ENCODE measurements around the gene PYDC1.
"Not testable (repeated sequence)": the region's sequence is repeated elsewhere in the genome, so short reads cannot be mapped to it uniquely, and the experiment has no call there.

PYDC1 gene

DNA sequence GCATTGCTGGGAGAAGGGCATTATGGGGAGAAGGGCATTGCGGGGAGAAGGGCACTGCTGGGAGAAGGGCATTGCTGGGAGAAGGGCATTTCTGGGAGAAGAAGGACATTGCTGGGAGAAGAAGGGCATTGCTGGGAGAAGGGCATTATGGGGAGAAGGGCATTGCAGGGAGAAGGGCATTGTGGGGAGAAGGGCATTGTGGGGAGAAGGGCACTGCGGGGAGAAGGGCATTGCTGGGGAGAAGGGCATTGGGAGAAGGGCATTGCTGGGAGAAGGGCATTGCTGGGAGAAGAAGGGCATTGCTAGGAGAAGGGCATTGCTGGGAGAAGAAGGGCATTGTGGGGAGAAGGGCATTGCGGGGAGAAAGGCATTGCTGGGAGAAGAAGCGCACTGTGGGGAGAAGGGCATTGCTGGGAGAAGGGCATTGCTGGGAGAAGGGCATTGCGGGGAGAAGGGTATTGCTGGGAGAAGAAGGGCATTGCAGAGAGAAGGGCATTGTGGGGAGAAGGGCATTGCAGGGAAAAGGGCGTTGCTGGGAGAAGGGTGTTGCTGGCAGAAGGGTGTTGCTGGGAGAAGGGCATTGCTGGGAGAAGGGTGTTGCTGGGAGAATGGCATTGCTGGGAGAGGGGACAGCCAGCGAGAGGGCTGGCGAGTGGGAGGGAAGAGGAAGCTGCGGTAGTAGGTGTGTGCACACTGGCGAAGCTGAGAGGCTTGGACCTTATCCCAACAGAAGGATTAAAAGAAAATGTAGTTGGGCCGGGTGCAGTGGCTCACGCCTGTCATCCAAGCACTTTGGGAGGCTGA is 4.6 kb upstream of the PYDC1 start:
- no peak for DNase-seq (ENCODE audit: low read depth)

DNA sequence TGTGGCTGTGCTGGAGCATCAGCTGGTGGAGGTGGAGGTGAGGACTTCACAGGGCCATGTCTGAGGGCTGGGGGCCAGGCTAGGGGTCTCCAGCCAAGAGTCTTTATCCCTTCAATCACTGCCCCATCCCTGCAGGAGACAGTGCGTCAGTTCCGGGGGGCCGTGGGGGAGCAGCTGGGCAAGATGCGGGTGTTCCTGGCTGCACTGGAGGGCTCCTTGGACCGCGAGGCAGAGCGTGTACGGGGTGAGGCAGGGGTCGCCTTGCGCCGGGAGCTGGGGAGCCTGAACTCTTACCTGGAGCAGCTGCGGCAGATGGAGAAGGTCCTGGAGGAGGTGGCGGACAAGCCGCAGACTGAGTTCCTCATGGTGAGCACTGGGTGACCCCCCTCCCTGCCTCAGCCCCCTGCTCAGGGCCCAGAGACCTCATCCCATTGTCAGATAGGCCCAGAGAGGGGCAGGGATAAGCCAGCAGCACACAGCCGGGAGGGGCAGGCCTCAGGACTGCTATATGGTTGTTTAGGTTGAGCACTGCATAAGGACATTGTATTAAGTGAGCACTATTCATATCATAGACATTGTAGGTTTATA is 2.3 kb upstream of the PYDC1 start:
- no peak for DNase-seq (ENCODE audit: low read depth)

GRCh38 chr16:31217136-31217530 is 198 bp upstream of the PYDC1 start:
- no peak for DNase-seq (ENCODE audit: low read depth)

GRCh38 chr16:31215287-31216162 is 1.4 kb downstream of the PYDC1 start:
- no peak for DNase-seq (ENCODE audit: low read depth)

- DNase-seq (ENCODE audit: low read depth), result no peak
These were observed 2.1 kb downstream of the PYDC1 start for GRCh38 chr16:31214708-31215286.

DNA sequence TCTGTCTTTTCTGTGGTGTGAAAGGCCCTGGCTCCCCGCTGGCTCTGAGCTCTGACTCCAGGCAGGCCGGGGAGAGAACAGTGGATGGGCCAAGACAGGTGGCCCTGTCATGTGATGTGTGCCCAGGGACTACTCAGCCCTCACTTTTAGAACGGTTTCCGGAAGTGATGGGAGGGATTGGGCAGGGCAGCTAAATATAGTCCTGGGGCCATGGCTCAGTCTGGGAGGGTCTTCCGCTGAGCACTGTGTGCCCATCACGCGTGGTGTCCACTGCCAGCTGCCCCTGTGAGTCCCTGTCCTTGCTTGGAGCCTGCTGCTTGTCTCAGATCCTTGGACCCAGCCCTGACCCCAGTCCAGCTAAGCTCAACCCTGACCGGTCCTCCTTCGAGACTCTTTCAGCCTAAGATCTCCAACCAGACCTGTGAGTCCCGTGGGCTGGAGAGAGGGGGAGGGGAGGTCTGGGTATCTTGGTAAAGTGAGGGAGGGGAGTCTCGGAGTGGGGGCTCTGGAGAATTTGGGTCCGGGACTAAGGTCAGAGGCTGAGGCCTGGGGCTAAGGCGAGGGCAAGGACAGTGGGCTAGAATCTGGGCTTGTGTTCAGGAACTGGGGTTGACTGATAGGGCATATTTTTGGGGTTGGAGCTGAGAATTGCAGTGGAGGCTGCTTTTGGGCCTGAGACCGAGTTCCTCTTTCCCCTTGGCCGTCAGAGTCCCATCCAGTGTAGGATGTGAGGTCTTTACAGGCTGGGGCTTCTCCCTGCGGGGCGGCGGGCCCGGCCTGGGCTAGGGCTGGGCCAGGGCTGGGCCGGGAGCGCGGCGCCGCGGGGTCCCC is 2.8 kb downstream of the PYDC1 start, which contains the start of gene TRIM72:
Gene TRIM72 (plus strand): TSS at position 243 of the 831 bp plus-strand sequence. CDS start 620 bp downstream, outside the sequence.
- no peak for DNase-seq (ENCODE audit: low read depth)

GRCh38 chr16:31213342-31213741 is 3.6 kb downstream of the PYDC1 start:
- DNase-seq (ENCODE audit: low read depth), result no peak

GRCh38 chr16:31206776-31207175 is 10.2 kb downstream of the PYDC1 start:
- no peak for DNase-seq (ENCODE audit: low read depth)

DNA sequence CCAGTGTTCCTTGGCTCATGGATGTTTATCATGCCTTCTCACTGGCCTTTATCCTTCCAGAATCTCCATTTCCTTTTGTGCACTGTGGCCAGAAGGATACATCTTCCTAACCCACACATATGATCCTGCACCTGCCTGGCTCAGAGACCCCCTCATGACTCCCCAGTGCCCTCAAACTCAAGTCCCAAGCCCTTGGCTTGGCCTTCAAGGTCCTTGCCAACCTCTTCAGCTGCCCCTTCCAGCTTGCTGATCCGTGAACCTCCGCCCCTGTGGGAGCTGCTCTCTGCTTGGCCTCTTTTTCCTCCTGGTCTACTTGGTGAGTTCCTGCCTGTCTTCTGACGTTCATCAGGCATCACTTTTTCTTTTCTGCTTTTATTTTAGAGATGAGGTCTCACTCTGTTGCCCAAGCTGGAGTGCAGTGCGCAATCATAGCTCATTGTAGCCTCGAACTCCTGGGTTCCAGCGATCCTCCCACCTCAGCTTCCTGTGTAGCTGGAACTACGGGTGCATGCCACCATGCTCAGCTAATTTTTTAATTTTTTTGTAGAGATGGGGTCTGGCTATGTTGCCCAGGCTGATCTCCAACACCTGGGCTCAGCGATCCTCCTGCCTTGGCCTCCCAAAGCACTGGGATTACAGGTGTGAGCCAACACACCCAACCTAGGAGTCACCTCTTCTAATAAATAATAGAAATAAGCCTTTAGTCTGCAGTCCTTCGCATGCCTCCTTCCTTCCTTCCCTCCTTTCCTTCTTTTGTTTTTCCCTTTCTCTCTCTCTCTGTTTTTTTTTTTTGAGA is 11.9 kb downstream of the PYDC1 start:
- no peak for DNase-seq (ENCODE audit: low read depth)

- DNase-seq (ENCODE audit: low read depth), result no peak
These were observed 14.2 kb downstream of the PYDC1 start, which contains the start of gene PYCARD for GRCh38 chr16:31202414-31203375. Gene PYCARD, minus strand, starts transcription at chr16:31202760. Its CDS starts 70 bp downstream, at chr16:31202690.

DNA sequence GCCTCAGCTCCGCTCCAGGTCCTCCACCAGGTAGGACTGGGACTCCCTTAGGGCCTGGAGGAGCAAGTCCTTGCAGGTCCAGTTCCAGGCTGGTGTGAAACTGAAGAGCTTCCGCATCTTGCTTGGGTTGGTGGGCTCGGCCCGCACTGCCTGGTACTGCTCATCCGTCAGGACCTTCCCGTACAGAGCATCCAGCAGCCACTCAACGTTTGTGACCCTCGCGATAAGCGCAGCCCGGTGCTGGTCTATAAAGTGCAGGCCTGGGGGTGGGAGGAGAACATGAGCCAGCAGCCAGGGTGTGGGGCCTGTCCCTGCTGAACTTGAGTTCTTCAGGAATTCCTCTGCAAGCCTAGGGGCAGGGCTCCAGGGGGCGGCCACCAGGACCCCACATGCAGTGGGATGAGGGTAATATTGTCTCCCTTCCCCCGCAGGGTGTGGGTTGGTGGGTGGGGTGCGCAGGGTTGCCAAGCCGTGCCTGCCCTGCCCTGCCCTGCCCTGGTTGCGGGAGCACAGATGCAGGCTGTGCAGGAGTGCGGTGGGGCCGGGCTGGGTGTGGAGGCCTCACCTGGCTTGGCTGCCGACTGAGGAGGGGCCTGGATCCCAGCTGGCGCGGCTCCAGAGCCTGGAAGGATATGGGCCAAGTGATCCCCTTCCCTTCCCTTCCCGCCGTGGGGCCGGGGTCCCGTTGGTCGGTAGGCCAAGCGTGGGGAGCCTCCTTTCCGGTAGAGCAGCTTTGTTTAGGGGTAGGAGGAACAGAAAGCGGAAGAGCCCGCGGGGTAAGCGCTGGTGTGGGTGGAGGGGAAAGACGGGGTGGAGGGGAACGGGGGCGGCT is 15.1 kb downstream of the PYDC1 start:
- DNase-seq (ENCODE audit: low read depth), result peak; percentile 29

DNA sequence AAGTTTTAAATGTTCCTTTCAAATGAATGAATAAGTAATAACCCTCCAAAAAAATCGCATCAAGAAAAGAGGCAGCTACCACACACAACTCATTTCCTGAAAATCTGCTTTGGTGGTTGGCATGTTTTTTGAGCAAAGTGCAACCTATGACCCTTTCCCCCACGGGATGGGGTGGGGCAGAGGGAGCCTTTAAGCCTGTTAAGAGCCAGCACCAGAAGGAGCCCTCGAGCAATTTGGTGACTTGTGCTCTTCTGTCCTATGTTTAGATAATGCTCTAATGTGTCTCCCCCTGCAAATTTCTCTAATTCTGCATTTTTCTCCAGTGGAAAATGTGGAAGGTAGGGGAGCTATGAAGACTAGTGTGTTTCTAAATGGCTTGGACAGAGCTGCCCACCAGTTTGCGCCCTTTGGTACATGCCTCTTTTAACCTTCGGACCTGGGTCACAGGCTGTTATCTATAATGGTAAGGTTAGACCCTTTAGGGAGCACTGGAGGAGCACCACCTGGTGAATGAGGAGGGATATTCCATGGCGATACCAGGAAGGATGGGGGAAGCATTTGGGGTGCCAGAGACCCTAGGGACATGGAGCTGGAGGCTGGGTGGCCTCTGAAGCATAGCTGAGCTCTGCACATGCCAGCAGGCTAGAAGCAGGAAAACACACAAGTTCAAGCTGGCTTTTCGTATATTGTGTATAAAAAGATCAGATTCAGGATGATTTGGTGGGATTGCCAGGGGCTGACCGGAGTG is 15.9 kb downstream of the PYDC1 start:
- no peak for DNase-seq (ENCODE audit: low read depth)

GRCh38 chr16:31200111-31200510 is 16.8 kb downstream of the PYDC1 start:
- DNase-seq (ENCODE audit: low read depth), result not testable (repeated sequence)

DNA sequence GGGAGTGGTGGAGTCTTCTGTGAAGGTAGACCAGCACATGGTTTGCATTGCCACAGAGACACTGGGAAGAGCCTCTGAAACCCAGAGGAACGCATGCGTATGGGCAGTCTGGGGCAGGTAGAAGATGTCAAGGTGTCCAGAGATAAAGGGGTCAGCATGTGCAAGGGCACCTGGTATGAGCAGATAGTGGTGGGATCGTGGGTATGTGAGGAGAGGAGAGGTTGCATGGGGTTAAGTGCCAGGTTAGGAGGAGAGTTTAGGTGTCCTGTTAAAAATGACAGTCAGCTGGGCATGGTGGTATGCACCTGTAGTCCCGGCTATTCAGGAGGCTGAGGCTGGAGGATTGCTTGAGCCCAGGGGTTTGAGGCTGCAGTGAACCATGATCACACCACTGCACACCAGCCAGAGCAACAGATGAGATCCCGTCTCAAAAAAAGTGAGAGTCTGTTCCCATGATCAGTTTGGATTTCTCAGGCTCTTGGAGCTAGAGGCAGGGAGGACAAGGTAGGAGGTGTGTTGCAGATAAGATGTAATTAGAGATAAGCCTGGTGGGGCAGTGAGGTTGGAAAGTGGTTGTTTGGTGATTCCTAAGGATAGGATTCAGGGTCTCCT is 17.4 kb downstream of the PYDC1 start:
- no peak for DNase-seq (ENCODE audit: low read depth)

DNA sequence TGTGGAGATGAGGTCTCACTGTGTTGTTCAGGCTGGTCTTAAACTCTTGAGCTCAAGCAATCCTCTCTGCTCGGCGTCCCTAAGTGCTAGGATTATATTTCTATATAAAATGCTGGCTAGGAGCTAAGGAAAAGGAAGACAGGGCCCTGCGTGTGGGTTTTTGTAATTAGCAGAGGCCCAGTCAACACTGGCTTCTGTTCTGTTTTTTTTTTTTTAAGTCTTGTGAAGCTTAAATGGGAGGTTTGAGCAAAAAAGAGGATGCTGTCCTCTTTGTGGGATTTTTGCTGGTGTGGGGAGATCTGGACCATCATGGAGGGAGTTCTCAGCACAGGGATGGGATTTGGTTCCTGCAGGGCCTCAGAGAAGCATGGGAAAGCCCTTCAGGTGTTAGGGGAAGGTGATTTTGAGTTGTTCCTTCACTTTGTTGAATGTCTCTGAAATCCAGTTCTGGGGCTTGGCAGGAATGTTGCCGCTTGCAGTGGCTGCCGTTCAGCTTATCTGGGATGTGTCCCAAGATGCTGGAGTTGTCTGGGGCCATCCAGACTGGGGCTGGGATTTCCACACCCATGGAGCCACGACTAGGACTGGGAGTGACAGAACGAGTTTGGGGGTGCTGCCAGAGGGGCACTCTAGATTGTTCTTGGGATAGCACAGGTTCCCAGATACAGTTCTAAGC is 18.6 kb downstream of the PYDC1 start:
- no peak for DNase-seq (ENCODE audit: low read depth)

DNA sequence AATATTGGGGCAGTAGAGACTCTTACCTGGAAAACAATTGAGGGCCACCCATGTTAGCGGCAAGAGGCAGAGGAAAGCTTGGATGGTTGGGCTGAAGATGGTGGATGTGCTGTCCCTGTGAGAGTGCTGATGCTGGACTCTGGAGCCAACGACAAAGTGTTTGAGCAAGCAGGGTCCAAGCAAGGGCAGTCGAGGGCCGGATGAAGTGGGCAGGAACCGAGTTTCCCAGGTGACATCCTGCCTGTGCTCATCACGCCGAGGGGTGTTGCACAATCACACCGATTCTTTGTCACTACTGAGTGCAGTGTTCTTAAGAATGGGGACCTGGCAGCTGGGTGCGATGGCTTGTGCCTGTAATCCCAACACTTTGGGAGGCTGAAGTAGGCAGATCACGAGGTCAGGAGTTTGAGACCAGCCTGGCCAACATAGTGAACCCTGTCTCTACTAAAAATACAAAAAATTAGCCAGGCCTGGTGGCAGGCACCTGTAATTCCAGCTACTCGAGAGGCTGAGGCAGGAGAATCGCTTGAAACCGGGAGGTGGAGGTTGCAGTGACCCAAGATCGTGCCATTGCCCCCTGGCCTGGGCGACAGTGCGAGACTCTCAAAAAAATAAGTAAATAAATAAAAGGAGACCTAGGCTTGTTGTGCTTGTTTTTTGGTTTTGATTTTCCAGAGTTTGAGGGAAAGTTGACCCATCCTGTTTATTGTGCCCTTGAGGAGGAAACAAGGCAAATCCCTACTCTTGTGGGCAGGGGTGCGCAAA is 20.4 kb downstream of the PYDC1 start:
- DNase-seq (ENCODE audit: low read depth), result no peak

All from stimulated activated CD8-positive, alpha-beta memory T cell treated with anti-CD3 and anti-CD28 coated beads, Interleukin-12 subunit alpha, Interleukin-12 subunit beta, amount 100 ng/mL, for 4 hours (primary cell).